HL-60/S4 (cell line): ENCODE measurements around the gene FHIT.

ENCODE experiments used
- in situ Hi-C: fragments of 300-500 bp; cut with MboI; formaldehyde crosslinking; loops from 2 replicates; pipeline ENCODE4 v1.14.3; 2022; ENCODE audit warnings: low sequenced_read_pairs

The FHIT gene

GRCh38 chr3:60384341-60384740, 866.9 kb downstream of the FHIT start:
- in situ Hi-C loops, result no loop called here

- in situ Hi-C loops, result no loop called here
These were observed 867.9 kb downstream of the FHIT start for GRCh38 chr3:60383345-60383744.

- in situ Hi-C loops, result no loop called here
These were observed 884.8 kb downstream of the FHIT start for GRCh38 chr3:60366486-60366885.

GRCh38 chr3:60365360-60365759, 885.9 kb downstream of the FHIT start:
- in situ Hi-C loops, result no loop called here

- in situ Hi-C loops, result no loop called here
These were observed 886.8 kb downstream of the FHIT start for GRCh38 chr3:60364475-60364874.

GRCh38 chr3:60363817-60364216, 887.4 kb downstream of the FHIT start:
- in situ Hi-C loops, result no loop called here

- in situ Hi-C loops, result no loop called here
These were observed 895.4 kb downstream of the FHIT start for GRCh38 chr3:60355825-60356224.

- in situ Hi-C loops, result no loop called here
These were observed 899.8 kb downstream of the FHIT start for GRCh38 chr3:60351481-60351880.

- in situ Hi-C loops, result no loop called here
These were observed 906.9 kb downstream of the FHIT start for GRCh38 chr3:60344340-60344739.

- in situ Hi-C loops, result no loop called here
These were observed 907.4 kb downstream of the FHIT start for GRCh38 chr3:60343831-60344230.

GRCh38 chr3:60339304-60339703, 911.9 kb downstream of the FHIT start:
- in situ Hi-C loops, result no loop called here

- in situ Hi-C loops, result no loop called here
These were observed 913.8 kb downstream of the FHIT start for GRCh38 chr3:60337421-60337820.

GRCh38 chr3:60336061-60336460, 915.2 kb downstream of the FHIT start:
- in situ Hi-C loops, result no loop called here

- in situ Hi-C loops, result no loop called here
These were observed 917.5 kb downstream of the FHIT start for GRCh38 chr3:60333710-60334109.

- in situ Hi-C loops, result no loop called here
These were observed 921.1 kb downstream of the FHIT start for GRCh38 chr3:60330107-60330506.

GRCh38 chr3:60325610-60326170, 925.6 kb downstream of the FHIT start:
- in situ Hi-C loops, result no loop called here

- in situ Hi-C loops, result no loop called here
These were observed 927.6 kb downstream of the FHIT start for GRCh38 chr3:60323651-60324050.

GRCh38 chr3:60323180-60323579, 928.1 kb downstream of the FHIT start:
- in situ Hi-C loops, result no loop called here

GRCh38 chr3:60322298-60322856, 928.9 kb downstream of the FHIT start:
- in situ Hi-C loops, result no loop called here

- in situ Hi-C loops, result no loop called here
These were observed 931.9 kb downstream of the FHIT start for GRCh38 chr3:60319179-60319858.

GRCh38 chr3:60316121-60316797, 935.0 kb downstream of the FHIT start:
- in situ Hi-C loops, result no loop called here

GRCh38 chr3:60313951-60314461, 937.2 kb downstream of the FHIT start:
- in situ Hi-C loops, result no loop called here
